Suprapubic skin (tissue), 4 donors: ENCODE data around the gene MPPE1. TPM values are rescaled to one million over a fixed set of nuclear protein-coding genes. Genes with fewer than 3 reads are reported as not detected.

Experiments
- DNase-seq, 2 donors: peaks; one replicate each; pipeline ENCODE4 v3.0.0-alpha.2; 2019; ENCODE audit warnings: low spot score in 2 of 2
- H3K27ac ChIP-seq: fragments of 200-600 bp; sonication (generic); one replicate; pipeline ENCODE4 v1.5.1; 2019
- H3K27me3 ChIP-seq: fragments of 200-600 bp; sonication (generic); one replicate; pipeline ENCODE4 v1.5.1; 2019
- H3K36me3 ChIP-seq: fragments of 200-600 bp; sonication (generic); one replicate; pipeline ENCODE4 v1.5.1; 2019
- H3K4me1 ChIP-seq: fragments of 200-600 bp; sonication (generic); one replicate; pipeline ENCODE4 v1.5.1; 2019
- H3K4me3 ChIP-seq: fragments of 200-600 bp; sonication (generic); one replicate; pipeline ENCODE4 v1.5.1; 2019; ENCODE audit warnings: mild to moderate bottlenecking
- H3K9me3 ChIP-seq: fragments of 200-600 bp; sonication (generic); one replicate; pipeline ENCODE4 v1.5.1; 2019
- CTCF ChIP-seq, 2 donors: fragments of 200-600 bp in 1 of 2; fragments of 450-650 bp in 1 of 2; sonication (generic) in 1 of 2; IDR thresholded peaks; one replicate each; pipeline ENCODE4 v1.5.1; 2016 to 2019; ENCODE audit warnings: antibody characterized with exemption in 2 of 2, mild to moderate bottlenecking in 1 of 2, moderate library complexity in 1 of 2
- EP300 ChIP-seq: sonication (generic); formaldehyde crosslinking; IDR thresholded peaks from one replicate; pipeline ENCODE4 v1.6.1; 2017; ENCODE audit warnings: antibody characterized with exemption
- POLR2A ChIP-seq, 2 donors: fragments of 450-650 bp; IDR thresholded peaks; one replicate each; pipeline ENCODE4 v1.6.1; 2017; ENCODE audit warnings: antibody characterized with exemption in 2 of 2, mild to moderate bottlenecking in 2 of 2, moderate library complexity in 2 of 2
- POLR2AphosphoS5 ChIP-seq, 3 donors: sonication (generic); formaldehyde crosslinking; IDR thresholded peaks; one replicate each; pipeline ENCODE4 v1.6.1; 2017; ENCODE audit warnings: antibody characterized with exemption in 3 of 3
- WGBS: methylation state at CpG from one replicate; pipeline ENCODE4 v1.1.5; 2018; 5-methylcytosine and 5-hydroxymethylcytosine counted together
- total RNA-seq, 4 donors: library from RNA; depleted of rRNA; stranded (reverse); fragments of >200 nt; gene quantifications; one replicate each; pipeline ENCODE4 v1.1.0, GENCODE V29; 2016

The MPPE1 gene
- total RNA-seq, 4 donors from 2014 or later: 28.2 to 84.2 (median 40.3) TPM

GRCh38 chr18:11888726-11889125, 19.4 kb downstream of the MPPE1 start:
- no peak overlapping the region for H3K4me3 ChIP-seq
- 90% methylated on average over 2 of the region's 2 CpGs for WGBS
- peaks cover 88% of the 10 kb centered on the region for H3K36me3 ChIP-seq
- no peaks in the 10 kb centered on the region for H3K9me3 ChIP-seq
- TF ChIP-seq POLR2AphosphoS5 (IDR thresholded peaks at IDR 0.05): no peak
- TF ChIP-seq EP300: no peak
- no peak for TF ChIP-seq CTCF (IDR thresholded peaks at IDR 0.05)
- DNase-seq: no peak
- no peaks in the 10 kb centered on the region for H3K4me1 ChIP-seq
- no peaks in the 10 kb centered on the region for H3K27me3 ChIP-seq
- H3K27ac ChIP-seq: no peak overlapping the region

GRCh38 chr18:11887328-11888128, 20.6 kb downstream of the MPPE1 start:
- H3K9me3 ChIP-seq: no peaks in the 10 kb centered on the region
- 75% methylated on average over 8 of the region's 8 CpGs for WGBS
- H3K4me3 ChIP-seq: no peak overlapping the region
- no peaks in the 10 kb centered on the region for H3K27me3 ChIP-seq
- peaks cover 80% of the 10 kb centered on the region for H3K36me3 ChIP-seq
- TF ChIP-seq CTCF (IDR thresholded peaks at IDR 0.05): no peak
- no peak for TF ChIP-seq EP300
- TF ChIP-seq POLR2AphosphoS5 (IDR thresholded peaks at IDR 0.05): no peak
- no peak for TF ChIP-seq POLR2A (IDR thresholded peaks at IDR 0.05)
- peak in 1 of 2 donors; percentile 10 for DNase-seq
- no peak overlapping the region for H3K27ac ChIP-seq
- no peaks in the 10 kb centered on the region for H3K4me1 ChIP-seq

DNA sequence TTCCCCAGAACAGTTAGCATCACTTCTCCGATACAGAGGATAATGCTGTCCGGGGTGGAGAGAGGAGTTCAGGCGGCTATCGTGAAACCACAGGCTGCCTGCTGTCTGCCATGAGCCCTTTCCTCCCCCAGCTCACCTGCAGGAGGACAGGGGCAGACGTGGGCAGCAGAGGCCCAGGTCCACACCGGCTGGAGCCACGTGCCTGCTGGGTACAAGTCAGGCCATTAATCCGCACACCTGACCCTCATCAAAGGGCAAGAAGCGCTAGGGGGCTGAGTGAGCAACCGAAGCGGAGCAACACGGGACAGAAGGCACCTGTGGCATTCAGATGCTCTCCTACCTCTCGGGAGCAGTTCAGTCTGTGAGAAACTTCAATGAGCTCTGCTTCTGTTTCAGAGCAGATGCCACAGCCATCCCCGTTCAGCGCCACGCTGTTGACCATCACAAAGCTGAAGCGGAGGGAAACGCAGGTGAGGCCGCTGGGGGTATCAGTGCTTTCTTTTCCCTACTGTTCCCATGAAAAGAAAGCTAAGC, 21.5 kb downstream of the MPPE1 start:
- TF ChIP-seq CTCF (IDR thresholded peaks at IDR 0.05) (no peak), POLR2A (IDR thresholded peaks at IDR 0.05) (no peak), EP300 (no peak), POLR2AphosphoS5 (IDR thresholded peaks at IDR 0.05) (no peak)
- no peak overlapping the region for H3K4me3 ChIP-seq
- H3K4me1 ChIP-seq: no peaks in the 10 kb centered on the region
- peak in 1 of 2 donors; percentile 24 for DNase-seq
- H3K36me3 ChIP-seq: peaks cover 79% of the 10 kb centered on the region
- WGBS: 92% methylated on average over 15 of the region's 19 CpGs
- H3K27ac ChIP-seq: no peak overlapping the region
- H3K27me3 ChIP-seq: no peaks in the 10 kb centered on the region
- H3K9me3 ChIP-seq: no peaks in the 10 kb centered on the region

GRCh38 chr18:11885278-11885947, 22.7 kb downstream of the MPPE1 start:
- no peak overlapping the region for H3K27ac ChIP-seq

More at GRCh38 chr18:11885278-11885947, 22.7 kb downstream of the MPPE1 start:
- H3K36me3 ChIP-seq: peaks cover 84% of the 10 kb centered on the region
- H3K4me1 ChIP-seq: no peaks in the 10 kb centered on the region
- 87% methylated on average over 22 of the region's 22 CpGs for WGBS
- no peak overlapping the region for H3K4me3 ChIP-seq
- no peaks in the 10 kb centered on the region for H3K9me3 ChIP-seq
- peak in 1 of 2 donors; percentile 42 for DNase-seq
- no peaks in the 10 kb centered on the region for H3K27me3 ChIP-seq
- TF ChIP-seq CTCF (IDR thresholded peaks at IDR 0.05): no peak
- TF ChIP-seq EP300: no peak
- no peak for TF ChIP-seq POLR2AphosphoS5 (IDR thresholded peaks at IDR 0.05)
- TF ChIP-seq POLR2A (IDR thresholded peaks at IDR 0.05): no peak
